ENCODE data around the gene CAMK2A.
"Not testable (repeated sequence)": the region's sequence is repeated elsewhere in the genome, so short reads cannot be mapped to it uniquely, and the experiment has no call there.

Gene CAMK2A

DNA sequence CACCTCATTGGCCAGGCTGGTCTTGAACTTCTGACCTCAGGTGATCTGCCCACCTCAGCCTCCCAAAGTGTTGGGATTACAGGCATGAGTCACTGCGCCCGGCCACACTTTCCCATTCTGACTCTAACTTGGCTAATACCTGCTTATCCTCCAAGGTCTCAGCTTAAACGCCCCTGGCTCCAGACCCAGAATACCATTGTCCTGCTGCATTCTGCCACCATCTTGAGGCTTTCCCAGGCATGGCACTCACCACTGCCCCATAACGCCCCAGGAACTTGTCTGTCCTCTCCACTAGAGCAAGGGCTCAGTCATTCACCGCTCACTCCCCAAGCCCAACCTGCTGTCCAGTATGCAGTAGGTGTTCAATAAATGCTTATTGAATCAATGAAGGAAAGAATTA is 39.8 kb downstream of the CAMK2A start:
- no peak for DNase-seq

GRCh38 chr5:150248946-150249345 is 40.6 kb downstream of the CAMK2A start:
- DNase-seq = no peak

DNA sequence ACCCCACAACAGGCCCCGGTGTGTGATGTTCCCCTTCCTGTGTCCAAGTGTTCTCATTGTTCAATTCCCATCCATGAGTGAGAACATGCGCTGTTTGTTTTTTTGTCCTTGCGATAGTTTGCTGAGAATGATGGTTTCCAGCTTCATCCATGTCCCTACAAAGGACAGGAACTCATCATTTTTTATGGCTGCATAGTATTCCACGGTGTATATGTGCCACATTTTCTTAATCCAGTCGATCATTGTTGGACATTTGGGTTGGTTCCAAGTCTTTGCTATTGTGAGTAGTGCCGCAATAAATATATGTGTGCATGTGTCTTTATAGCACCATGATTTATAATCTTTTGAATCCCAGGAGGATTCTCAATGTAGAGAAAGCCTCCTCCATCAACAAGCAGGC is 41.1 kb downstream of the CAMK2A start:
- not testable (repeated sequence) for DNase-seq

DNA sequence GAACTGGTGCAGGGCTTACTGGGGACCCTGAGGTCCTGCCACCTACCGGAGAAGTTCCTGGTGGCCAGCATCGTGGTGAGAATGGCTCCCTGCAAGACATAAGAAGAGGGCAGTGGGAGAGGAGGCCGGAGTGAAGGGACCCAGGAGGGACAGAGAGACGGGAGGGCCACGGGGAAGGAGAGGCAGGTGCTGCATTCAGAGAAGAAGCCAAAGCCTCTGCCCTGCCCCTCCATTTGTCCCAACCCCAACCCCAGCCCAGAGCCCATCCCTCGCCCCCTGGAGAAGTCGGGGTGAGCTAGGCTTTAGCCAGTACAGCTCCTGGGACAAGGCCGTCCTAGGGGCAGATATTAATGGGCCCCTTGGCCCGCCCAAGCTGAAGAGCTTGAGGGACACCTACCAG is 41.8 kb downstream of the CAMK2A start:
- no peak for DNase-seq

- no peak for DNase-seq
These were observed 42.7 kb downstream of the CAMK2A start for GRCh38 chr5:150246835-150247234.

DNA sequence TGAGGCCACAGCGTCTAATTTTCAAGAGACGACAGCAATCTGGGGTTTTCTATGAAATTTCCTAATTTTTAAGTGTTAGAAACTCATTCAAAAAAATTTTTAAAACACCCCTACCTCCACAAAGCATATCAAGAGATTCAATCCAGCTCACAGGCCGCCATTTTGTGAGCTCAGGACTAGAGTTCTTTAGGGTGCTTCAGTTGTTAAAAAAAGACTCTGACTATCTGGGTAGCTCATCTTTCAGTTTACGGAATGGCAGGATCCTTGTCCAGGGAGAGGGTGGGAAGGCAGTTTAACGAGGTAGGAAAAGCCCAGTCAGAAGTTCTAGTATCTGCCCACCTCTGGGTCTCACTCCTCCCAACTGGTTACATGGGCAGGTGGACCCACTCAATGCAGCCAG is 43.1 kb downstream of the CAMK2A start:
- DNase-seq = no peak

DNA sequence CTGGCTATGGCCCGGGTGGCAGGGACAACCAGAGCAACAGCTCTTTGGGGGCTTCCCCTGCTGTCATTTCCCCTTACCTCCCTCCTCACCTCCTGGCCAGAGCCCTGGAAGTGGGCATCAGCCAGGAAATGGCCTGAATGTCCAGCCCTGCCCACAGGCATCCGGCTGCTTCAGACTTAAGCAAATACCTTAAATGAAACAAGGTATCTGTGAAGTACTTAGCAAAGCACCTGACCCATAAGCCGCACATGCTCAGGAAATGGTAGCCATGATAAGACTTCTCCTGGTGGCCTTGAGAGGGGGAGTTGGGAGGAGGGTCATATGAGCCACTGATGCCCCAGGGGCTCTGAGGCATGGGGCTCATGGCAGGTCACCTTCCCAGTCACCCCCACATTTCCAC is 43.8 kb downstream of the CAMK2A start:
- no peak for DNase-seq

DNA sequence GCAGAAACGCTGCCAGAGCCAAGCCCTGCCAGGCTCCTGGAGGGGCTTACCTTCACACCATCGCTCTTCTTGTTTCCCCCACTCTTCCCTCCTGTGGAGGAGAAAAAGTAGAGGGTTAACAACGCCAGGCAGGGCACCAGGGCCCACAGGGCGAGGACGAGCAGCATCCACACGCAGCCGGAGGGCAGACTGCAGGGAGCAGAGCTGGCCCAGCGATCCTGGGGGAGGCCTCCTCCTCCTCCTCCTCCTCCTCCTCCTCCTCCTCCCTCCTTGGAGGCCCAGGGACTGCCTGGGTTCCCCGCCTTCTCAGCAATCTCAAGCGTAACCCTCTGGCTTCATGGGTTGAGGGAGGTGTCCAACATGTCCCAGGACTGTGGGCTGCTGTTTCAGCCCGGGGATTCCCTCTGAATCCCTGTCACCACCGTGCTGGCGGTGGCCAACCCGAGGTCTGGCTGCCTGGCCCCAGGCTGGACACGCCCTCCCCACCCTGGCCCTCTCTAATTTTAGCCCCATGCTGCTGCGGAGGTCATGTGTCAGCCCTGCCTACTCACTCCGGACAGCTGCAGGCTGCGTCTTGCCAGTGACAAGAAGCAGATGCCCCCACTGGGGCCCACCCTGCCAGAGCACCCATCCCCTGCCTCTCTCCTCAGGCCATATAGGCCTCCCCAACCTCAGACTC is 44.3 kb downstream of the CAMK2A start:
- no peak for DNase-seq

DNA sequence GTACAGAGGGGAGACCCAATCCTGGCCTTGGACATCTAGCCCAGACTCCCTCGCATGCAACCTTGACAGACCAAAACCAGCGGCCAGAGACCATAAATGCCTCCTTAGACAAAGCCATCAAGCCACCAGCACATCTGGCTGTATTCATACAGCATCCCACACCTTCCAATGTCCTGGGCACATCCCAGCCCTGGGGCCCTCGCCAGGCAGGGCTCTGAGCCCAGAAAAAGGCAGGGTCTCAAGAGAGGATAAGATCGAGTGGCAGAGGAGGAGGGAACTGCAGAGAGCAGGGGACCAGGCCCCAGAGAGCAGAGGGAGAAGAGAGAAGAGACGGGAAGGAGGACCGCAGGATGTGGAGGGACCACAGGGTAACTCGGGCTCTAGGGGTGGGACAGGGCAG is 45.4 kb downstream of the CAMK2A start:
- DNase-seq = no peak

DNA sequence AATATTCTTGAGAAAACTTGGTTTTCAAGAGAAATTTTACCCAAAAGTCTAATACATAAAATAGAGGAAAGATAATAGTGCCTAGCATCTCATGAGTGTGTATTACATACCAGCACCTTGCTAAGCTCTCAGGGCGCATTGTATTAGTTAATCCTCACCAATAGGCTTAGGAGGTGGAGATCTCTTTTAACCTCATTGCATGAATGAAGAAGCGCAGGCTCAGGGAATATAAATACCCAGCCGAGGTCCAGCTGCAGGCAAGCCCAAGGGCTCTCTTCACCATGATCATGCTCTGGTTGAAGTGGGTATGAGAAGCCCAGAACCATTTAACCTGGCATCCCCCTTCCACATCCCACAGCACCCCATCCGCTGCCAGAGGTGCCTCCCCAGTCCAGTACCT is 46.0 kb downstream of the CAMK2A start:
- DNase-seq = no peak

DNA sequence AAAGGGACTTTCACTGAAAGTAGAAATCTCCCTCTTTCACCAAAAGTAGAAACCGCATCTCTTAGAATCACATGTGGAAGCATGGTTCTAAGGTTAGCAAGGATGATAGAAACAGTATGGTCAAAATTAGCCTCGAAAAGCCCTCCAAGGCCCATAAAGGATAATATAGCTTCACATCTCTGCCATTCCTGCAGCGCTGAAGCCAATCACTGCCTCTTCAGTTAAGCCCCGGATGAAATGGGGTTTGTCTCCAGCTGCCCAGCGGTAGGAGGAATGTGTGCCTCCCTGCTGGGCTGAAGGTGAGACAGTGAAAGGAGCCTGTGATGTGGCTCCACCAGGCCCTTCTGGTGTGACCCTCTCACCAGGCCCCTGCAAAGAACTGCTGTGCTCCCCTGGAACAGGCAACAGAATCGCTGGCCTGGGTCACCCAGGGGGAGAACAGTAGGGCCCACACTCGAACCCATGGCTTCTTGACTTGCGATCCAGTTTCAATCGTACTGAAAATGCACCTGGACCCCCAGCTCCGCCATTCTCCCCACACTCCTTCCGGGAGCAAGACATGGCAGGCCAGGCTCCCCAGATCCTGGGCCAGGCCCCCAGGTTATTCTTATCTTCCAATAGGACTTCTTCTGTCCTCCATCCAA is 47.2 kb downstream of the CAMK2A start:
- DNase-seq = no peak

GRCh38 chr5:150241298-150242160 is 48.0 kb downstream of the CAMK2A start:
- DNase-seq = no peak

- no peak for DNase-seq
These were observed 49.8 kb downstream of the CAMK2A start for GRCh38 chr5:150239794-150240122.

DNA sequence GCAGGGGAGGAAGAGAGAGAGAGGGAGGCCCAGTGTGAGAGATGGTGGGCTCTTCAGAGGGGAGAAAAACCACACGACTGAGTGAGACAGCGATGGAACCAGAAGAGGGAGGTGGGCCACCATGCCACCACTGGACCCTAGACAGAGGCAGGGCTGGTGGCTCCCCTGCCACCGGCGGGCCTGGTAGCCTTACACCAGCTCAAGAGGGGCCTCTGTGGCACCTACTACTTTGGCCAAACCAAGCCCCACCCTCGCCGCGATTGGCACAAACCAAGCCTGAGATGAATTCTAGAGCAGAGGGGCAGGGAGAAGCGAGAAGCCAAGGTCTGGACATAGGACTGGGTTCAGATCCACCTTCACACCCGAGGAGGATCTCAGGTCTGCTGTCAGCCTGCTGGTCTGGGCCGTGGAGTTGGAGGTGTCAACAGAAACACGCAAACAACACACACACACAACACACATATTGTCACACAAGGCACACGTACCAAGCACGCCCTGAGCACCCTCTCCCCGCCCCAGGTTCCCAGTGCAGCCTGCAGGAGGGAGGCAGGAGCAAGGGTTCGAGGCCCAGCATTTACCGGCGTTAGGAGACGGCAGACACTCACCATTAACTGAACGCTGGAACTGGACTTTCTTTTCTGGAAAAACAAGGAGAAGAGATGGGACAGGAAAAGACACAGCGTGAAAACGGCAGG is 50.3 kb downstream of the CAMK2A start:
- no peak for DNase-seq

DNA sequence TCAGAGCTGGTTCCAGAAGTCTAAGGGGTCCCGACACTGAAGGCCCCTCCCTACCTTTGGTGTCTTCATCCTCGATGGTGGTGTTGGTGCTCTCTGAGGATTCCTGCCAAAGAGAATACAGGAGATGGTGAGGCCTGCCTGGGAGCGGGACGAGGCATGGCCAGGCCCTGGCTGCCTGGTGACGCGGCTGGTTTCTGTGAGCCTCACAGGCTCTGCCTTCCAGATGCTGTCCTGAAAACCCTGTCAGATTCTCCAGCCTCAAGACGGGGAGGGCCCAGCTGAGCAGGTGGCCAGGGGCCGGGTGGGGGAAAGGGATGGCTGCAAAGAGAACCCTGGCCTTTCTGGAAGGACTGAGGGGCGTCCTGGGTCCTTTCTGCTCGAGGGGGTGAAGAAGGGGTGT is 50.9 kb downstream of the CAMK2A start:
- DNase-seq = no peak

GRCh38 chr5:150236981-150237754 is 52.4 kb downstream of the CAMK2A start:
- no peak for DNase-seq

DNA sequence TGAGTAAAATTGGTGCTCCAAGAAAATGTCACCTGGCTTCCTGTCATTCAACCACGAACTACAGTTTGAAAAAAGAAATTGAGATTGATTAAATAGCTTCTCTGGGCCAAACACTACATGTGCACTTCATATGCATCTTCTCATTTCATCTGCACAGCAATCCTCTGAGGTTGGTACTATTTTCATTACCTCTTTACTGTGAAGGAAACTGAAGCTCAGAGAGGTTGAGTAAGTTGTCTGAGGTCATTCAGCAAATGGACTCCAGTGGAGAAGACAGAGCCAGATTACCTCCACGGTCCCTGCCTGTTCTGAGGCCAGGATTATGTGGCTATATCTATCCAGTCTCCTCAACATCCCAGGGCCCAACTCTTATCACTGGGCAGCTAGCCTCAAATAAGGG is 53.3 kb downstream of the CAMK2A start:
- no peak for DNase-seq

- no peak for DNase-seq
These were observed 54.1 kb downstream of the CAMK2A start for GRCh38 chr5:150235500-150235854.

- DNase-seq = no peak
These were observed 54.7 kb downstream of the CAMK2A start for GRCh38 chr5:150234576-150235499.

GRCh38 chr5:150233706-150234105 is 55.9 kb downstream of the CAMK2A start:
- not testable (repeated sequence) for DNase-seq

GRCh38 chr5:150230842-150231241 is 58.7 kb downstream of the CAMK2A start:
- no peak for DNase-seq

GRCh38 chr5:150229571-150229970 is 60.0 kb downstream of the CAMK2A start:
- DNase-seq = no peak

Measured in NCI-H2107 (cell line).